Raji (cell line): Measurements from ENCODE around the gene SPAG17.

Experiments
- POLR2A ChIP-seq: IDR thresholded peaks from 2 replicates; pipeline ENCODE4 v1.6.1; 2011; ENCODE audit warnings: low read depth, low read length, control low read depth; ENCODE audit not compliant: insufficient read depth

The SPAG17 gene

GRCh38 chr1:118115567-118116295 lies 69.3 kb downstream of the SPAG17 start:
- TF ChIP-seq POLR2A, result no peak

GRCh38 chr1:118113261-118113660 lies 71.8 kb downstream of the SPAG17 start:
- no peak for TF ChIP-seq POLR2A

DNA sequence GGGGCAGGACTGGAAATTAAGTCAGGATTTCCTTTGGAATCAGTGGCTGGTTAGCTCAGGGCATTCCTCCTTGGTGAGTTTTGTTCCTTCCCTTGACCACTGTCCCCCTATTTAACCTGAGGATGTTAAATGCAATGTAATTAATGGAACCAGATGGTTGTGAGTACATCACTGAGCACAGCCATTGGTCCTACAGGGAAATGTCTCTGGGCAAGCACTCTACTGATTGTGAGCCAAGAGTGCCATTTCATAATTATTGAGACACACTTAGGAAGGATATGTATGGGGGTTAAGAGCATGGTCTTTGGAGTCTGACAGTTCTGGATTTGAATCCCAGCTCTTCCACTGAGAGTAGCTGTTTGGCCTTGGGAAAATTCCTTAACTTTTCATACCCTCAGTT lies 74.4 kb downstream of the SPAG17 start:
- no peak for TF ChIP-seq POLR2A

DNA sequence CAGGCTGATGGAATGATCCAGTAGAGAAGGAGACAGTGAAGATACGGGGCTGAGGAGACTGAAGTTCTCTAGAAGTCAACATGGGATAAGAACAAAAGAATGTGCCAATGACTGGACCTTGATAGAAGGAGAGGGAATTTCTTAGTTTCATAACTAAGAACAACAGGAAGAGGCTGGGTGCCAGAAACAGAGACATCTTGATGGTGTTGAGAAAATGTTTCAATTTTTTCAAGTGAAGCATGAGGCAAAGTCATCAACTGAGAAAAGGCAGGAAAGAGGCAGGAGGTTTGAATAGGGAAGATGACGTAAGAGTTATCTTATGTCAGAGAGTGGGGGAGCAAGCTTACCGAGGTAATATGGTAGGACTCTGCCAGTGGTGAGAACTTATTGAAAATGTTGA lies 80.1 kb downstream of the SPAG17 start:
- no peak for TF ChIP-seq POLR2A

DNA sequence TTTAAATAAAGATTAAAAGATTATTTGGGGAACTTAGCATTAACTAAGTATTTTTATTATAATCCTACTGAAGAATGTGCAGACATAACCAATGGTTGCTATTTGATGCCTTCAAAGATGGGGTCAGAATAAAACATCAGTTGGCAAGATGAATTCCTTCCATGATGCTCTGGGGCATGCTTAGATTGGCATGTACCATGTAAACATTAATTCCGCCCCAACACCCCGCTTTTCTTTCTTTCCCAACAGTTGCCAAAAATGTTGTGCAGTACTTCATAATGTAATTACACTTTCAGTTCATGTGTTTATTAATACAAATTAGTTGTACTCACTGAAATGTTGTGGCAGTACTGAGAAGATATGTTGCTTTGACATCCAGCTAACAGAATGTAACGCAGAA lies 82.6 kb downstream of the SPAG17 start:
- no peak for TF ChIP-seq POLR2A

- TF ChIP-seq POLR2A, result no peak
These were observed 83.0 kb downstream of the SPAG17 start for GRCh38 chr1:118101999-118102398.

- TF ChIP-seq POLR2A, result no peak
These were observed 83.5 kb downstream of the SPAG17 start for GRCh38 chr1:118101515-118101844.

GRCh38 chr1:118100686-118101514 lies 84.1 kb downstream of the SPAG17 start:
- TF ChIP-seq POLR2A, result no peak

DNA sequence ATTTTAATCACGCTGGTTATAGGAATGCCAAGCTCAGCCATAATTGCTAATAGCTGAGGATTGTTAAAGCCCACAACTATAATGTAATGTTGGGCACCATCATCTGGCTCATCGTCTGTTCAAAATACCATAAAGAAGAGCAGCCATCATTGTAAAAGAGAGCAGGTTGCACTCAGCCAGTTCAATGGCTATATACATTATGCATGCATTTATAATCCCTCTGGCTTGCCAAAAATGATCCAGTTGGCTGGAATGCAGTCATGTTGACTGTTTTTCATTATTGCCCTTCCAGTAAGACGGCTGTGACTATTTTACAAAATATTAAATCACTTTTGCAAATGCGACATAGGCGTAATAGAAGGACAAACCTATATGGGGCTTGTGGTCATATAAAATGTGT lies 85.3 kb downstream of the SPAG17 start:
- TF ChIP-seq POLR2A, result no peak

DNA sequence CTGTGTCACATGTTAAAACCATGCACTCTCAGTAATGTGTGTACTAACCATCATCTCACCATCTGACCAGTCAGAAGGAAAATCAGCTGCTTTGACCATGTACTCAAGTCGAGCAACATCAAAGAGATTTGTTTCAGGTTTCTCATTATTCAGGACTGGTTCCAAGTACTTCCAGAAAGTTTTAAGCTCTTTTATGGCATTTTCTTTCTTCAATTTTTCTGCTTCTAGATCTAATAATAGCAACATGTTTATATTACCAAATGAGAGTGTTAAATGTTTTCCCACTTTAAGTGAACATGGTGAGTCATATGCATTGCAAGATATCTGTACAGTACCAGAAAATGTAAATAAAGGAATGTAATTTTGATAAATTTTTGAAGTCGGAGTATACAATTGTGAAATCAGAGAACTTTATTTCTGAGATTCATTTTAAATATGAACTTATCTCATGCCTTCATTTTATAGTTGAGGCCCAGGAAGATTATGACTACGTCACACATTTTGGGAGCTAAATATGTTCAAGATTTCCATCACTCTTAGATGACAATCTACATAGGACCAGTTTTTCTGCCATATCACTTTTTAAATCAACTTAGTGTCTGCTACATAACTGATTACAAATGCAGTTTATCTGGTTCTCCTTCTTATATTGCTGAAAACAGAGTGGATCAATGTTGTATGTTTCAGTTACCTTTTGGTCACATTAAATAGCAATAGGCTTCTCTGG lies 87.2 kb downstream of the SPAG17 start:
- no peak for TF ChIP-seq POLR2A

GRCh38 chr1:118093017-118093416 lies 92.0 kb downstream of the SPAG17 start:
- TF ChIP-seq POLR2A, result no peak

DNA sequence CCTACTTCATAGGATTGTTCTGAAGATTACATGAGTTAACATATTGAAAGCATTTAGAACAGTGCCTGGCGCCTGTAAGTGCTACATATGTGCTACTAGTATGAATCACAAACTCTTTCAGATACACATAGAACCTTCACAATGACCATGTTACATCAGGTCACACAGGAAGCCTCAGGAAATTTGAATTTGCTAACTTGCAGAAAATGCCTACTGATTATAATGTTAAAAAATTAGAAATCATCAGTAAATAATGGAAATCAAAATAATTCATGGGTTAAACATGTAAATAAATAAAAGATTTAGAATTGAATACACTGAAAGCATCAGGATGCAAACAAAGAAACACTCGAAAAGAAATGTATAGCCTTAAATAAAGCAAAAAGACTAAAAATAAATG lies 94.9 kb downstream of the SPAG17 start:
- no peak for TF ChIP-seq POLR2A

DNA sequence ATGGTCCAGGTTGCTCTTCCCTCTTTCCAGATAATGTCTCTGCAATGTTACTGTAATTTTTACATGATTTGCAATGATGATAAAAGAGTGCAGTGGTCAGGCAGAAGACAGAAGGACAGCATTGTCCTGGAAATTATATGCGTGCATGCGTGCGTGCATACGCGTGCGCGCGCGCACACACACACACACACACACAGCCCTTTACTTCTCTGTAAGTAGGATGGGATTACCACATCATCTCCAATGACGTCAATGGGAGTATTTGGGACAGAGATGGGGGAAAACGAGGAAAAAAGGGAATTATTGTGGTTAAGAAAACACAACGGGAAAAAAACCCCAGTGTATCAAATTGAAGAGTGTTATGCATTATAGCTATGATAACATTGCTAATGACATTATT lies 99.7 kb downstream of the SPAG17 start:
- no peak for TF ChIP-seq POLR2A

DNA sequence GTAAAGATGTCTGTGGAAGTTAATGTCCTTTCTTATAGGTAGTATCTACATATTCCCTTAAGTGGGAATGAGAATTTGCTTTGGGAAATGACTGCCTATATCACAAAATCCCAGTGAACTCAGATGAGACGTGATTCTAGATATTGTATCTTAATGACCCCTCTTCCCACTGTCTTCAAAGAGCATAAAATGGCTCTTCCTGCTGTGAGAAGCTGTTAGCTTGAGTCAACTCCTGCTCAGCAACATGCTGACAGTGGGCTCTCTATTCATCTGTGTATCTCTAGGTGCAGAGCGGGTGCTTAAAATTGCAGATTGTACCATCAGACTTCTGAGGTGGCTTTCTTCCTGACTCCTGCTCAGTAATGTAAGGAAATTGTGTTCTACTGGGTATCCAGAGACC lies 100.6 kb downstream of the SPAG17 start:
- TF ChIP-seq POLR2A, result no peak

GRCh38 chr1:118082984-118083383 lies 102.0 kb downstream of the SPAG17 start:
- no peak for TF ChIP-seq POLR2A

DNA sequence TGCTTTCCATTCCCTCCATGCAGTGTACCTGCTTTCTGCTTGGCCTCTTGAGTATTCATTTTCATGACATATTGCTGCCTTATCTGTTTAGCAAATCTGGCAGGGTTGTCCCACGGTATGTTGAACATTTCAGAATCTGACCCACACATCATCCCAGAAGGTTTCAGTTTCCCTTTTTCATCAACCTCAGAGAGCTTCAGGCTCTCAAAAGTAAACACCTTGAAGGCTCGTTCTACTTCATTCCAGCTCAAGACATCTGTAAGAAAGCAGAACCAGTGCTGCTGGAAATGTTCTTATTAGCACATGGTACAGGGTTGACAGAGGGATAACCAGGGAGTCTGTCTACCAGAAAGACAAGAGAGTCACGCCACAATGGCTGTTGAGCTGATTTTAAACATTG lies 103.6 kb downstream of the SPAG17 start:
- TF ChIP-seq POLR2A, result no peak

- TF ChIP-seq POLR2A, result no peak
These were observed 107.5 kb downstream of the SPAG17 start for GRCh38 chr1:118077331-118078045.
